ENCODE data around the gene KRTAP6-2. TPM values are rescaled to one million over a fixed set of nuclear protein-coding genes. Genes with fewer than 3 reads are reported as not detected.

KRTAP6-2 gene
- total RNA-seq, 1 donor from 2014 or later: not detected

GRCh38 chr21:30567617-30568016 lies 31.1 kb downstream of the KRTAP6-2 start:
- no peak for DNase-seq (ENCODE audit: low spot score)

DNA sequence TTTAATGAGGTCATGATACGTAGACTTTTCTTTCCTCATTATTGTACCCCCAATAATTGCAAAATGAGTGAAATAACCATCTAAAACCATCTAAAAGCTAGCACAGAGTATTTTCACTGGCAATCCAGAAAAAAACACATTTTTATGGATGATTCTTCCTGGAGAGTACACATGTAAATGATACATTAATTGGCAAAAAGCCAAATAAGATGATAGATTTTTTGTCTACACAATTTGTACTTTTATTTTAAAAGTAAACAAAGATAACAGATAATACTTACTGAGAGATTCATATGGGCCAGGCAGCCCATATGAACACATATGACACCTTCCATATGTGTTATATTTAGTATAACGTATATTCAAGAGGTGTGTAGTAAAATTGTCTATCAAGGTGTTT lies 35.1 kb downstream of the KRTAP6-2 start:
- DNase-seq (ENCODE audit: low spot score): no peak

GRCh38 chr21:30563072-30563471 lies 35.6 kb downstream of the KRTAP6-2 start:
- DNase-seq (ENCODE audit: low spot score): no peak

DNA sequence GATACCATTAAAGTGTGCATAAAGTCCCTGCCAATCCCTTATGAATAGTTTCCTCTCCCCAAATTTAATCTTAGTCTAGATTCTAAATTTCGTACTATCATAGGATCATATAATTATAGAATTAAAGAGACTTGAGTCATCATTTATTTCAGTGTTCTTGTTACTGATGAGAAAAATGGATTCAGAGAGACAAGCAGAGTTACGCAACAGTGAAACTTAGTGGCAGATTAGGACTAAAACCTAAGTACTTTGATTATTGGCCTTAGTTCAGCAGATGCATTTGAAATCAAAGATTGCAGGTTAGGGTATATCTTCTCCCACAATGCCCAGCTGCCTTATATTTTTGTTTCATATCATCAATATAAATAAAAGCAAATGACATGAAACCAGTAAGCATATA lies 36.7 kb downstream of the KRTAP6-2 start:
- no peak for DNase-seq (ENCODE audit: low spot score)

- DNase-seq (ENCODE audit: low spot score): no peak
These were observed 37.3 kb downstream of the KRTAP6-2 start, which contains the start of gene KRTAP19-7 for GRCh38 chr21:30561264-30561895. KRTAP19-7 (minus strand) TSS chr21:30561314; CDS start chr21:30561289, 25 bp downstream.

DNA sequence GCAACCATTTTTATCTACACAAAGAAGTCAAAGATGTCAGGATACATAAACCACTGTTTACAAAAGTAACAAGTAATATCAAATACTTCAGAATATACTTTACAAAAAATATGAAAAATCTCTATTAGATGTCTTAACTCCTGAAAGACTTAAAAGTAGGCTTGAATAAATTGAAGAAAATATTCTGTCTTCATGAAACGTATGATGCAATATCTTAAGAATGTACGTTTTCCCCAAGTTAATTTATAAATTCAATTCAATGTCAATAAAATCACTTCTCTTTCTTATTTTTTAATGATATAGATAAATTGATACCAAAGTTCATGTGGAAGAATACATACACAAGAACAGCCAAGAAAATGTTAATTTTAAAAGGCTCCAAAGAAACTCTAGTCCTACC lies 43.6 kb downstream of the KRTAP6-2 start:
- no peak for DNase-seq (ENCODE audit: low spot score)

DNA sequence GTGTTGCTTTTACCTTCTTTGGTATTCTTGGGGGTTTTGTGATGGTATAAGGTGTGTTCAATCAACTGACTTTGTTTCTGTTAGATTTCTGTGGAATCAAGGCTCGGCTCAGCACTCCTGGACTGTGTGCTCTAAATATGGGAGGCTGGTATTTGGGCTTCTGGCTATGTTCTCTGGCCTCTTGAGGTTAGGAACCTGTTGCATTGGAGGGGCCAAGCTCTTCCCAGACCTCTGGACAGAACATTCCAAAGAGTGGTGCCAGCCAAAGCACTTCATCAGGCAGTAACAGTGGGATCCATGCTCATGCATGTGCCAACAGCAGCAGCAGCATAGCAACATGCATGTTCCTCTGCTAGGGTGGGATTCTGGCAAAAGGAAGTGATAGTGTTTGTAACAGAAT lies 45.9 kb downstream of the KRTAP6-2 start:
- DNase-seq (ENCODE audit: low spot score): no peak

Other genes with a start within 250 kb of the KRTAP6-2 start
- gene KRTAP13-2, start 226.6 kb downstream of the KRTAP6-2 start, total RNA-seq: not detected
- gene KRTAP13-1, start 202.9 kb downstream of the KRTAP6-2 start, total RNA-seq: not detected
- not detected for gene KRTAP13-3, start 173.0 kb downstream of the KRTAP6-2 start, total RNA-seq
- not detected for gene KRTAP13-4, start 168.7 kb downstream of the KRTAP6-2 start, total RNA-seq
- not detected for gene KRTAP15-1, start 158.6 kb downstream of the KRTAP6-2 start, total RNA-seq
- gene KRTAP19-1, start 118.5 kb downstream of the KRTAP6-2 start, total RNA-seq: not detected
- not detected for gene KRTAP19-2, start 111.5 kb downstream of the KRTAP6-2 start, total RNA-seq
- not detected for gene KRTAP19-3, start 106.9 kb downstream of the KRTAP6-2 start, total RNA-seq
- gene KRTAP19-4, start 101.7 kb downstream of the KRTAP6-2 start, total RNA-seq: not detected
- gene KRTAP19-5, start 96.8 kb downstream of the KRTAP6-2 start, total RNA-seq: not detected
- gene KRTAP19-6, start 57.0 kb downstream of the KRTAP6-2 start, total RNA-seq: not detected
- not detected for gene KRTAP19-7, start 37.6 kb downstream of the KRTAP6-2 start, total RNA-seq
- gene KRTAP22-2, start 8.5 kb downstream of the KRTAP6-2 start, total RNA-seq: not detected
- gene KRTAP6-3, start 6.5 kb downstream of the KRTAP6-2 start, total RNA-seq: not detected
- gene KRTAP22-1, start 2.2 kb upstream of the KRTAP6-2 start, total RNA-seq: not detected
- gene KRTAP6-1, start 15.0 kb upstream of the KRTAP6-2 start, total RNA-seq: not detected
- gene KRTAP20-1, start 17.5 kb upstream of the KRTAP6-2 start, total RNA-seq: not detected
- not detected for gene KRTAP20-4, start 21.7 kb upstream of the KRTAP6-2 start, total RNA-seq
- gene KRTAP20-2, start 36.3 kb upstream of the KRTAP6-2 start, total RNA-seq: not detected
- gene KRTAP20-3, start 44.0 kb upstream of the KRTAP6-2 start, total RNA-seq: not detected
- not detected for gene KRTAP21-3, start 119.9 kb upstream of the KRTAP6-2 start, total RNA-seq
- gene KRTAP21-2, start 148.4 kb upstream of the KRTAP6-2 start, total RNA-seq: not detected
- not detected for gene KRTAP21-1, start 156.5 kb upstream of the KRTAP6-2 start, total RNA-seq
- gene KRTAP8-1, start 214.4 kb upstream of the KRTAP6-2 start, total RNA-seq: not detected
- gene KRTAP7-1, start 230.9 kb upstream of the KRTAP6-2 start, total RNA-seq: not detected